Cardiac muscle cell (in vitro differentiated cells and primary cell): ENCODE measurements around the gene CRYGS. TPM values are rescaled to one million over a fixed set of nuclear protein-coding genes. Genes with fewer than 3 reads are reported as not detected.

Experiments
- DNase-seq, 2 donors: peaks; one replicate each; pipeline versions ENCODE4 v3.0.0 to v3.0.0-alpha.2; 2010 to 2017; ENCODE audit warnings: low read depth in 1 of 2, low spot score in 1 of 2
- H3K27ac ChIP-seq: fragments of 200-600 bp; sonication (generic); 2 replicates; pipeline ENCODE4 v1.5.1; 2016
- H3K27me3 ChIP-seq: fragments of 200-600 bp; sonication (generic); 2 replicates; pipeline ENCODE4 v1.6.0; 2016; ENCODE audit warnings: control low read depth
- H3K36me3 ChIP-seq: fragments of 200-600 bp; sonication (generic); 2 replicates; pipeline ENCODE4 v1.5.1; 2016; ENCODE audit warnings: control low read depth
- H3K4me1 ChIP-seq: fragments of 200-600 bp; sonication (generic); 2 replicates; pipeline ENCODE4 v1.8.1; 2017; ENCODE audit warnings: low read depth, mild to moderate bottlenecking, mixed run types
- H3K4me3 ChIP-seq: fragments of 200-600 bp; sonication (generic); 2 replicates; pipeline ENCODE4 v1.5.1; 2016; ENCODE audit warnings: mild to moderate bottlenecking
- H3K9me3 ChIP-seq: fragments of 200-600 bp; sonication (generic); 2 replicates; pipeline ENCODE4 v1.5.1; 2017; ENCODE audit warnings: low read depth, mild to moderate bottlenecking, control low read depth
- polyA plus RNA-seq: library from polyadenylated mRNA; unstranded; fragments of >200 nt; fragmentation: Nextera tagmentation; extraction: Ambion mirVana; gene quantifications from 2 replicates; pipeline ENCODE4 v1.2.1, GENCODE V29; 2016
- total RNA-seq: library from RNA; depleted of rRNA; stranded (reverse); fragments of >200 nt; gene quantifications from 2 replicates; pipeline ENCODE4 v1.2.3, GENCODE V29; 2016
- TF ChIP-seq, protein P1 (sequence below): IDR thresholded peaks from 2 replicates; pipeline ENCODE4 v1.5.1; 2012; ENCODE audit warnings: low read depth, mild to moderate bottlenecking, low read length

CRYGS gene
- total and polyA plus RNA-seq, 2 experiments from 2014 or later: 0.12 to 0.69 TPM

DNA sequence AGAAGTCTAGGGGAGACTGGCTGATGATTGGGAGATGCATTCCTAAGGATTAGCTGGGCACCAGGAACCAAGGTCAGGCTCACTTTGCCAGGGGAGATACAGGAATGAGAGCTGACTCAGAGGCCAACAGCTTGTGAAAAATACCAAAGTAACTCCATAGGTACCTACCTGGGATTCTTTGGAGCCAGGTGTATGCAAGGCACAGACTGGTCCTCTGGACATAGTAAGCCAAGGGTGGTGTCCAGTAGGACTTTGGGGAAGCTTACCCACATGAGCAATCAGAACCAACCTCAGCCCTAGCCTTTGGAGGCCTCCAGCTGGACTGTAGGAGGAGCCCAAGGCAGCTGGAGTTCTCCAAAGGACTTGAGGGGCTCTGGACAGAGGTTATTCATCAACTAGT, 47.5 kb downstream of the CRYGS start:
- H3K4me1 ChIP-seq: peaks cover 7% of the 10 kb centered on the region
- no peaks in the 10 kb centered on the region for H3K27me3 ChIP-seq
- TF ChIP-seq, protein P1, sequence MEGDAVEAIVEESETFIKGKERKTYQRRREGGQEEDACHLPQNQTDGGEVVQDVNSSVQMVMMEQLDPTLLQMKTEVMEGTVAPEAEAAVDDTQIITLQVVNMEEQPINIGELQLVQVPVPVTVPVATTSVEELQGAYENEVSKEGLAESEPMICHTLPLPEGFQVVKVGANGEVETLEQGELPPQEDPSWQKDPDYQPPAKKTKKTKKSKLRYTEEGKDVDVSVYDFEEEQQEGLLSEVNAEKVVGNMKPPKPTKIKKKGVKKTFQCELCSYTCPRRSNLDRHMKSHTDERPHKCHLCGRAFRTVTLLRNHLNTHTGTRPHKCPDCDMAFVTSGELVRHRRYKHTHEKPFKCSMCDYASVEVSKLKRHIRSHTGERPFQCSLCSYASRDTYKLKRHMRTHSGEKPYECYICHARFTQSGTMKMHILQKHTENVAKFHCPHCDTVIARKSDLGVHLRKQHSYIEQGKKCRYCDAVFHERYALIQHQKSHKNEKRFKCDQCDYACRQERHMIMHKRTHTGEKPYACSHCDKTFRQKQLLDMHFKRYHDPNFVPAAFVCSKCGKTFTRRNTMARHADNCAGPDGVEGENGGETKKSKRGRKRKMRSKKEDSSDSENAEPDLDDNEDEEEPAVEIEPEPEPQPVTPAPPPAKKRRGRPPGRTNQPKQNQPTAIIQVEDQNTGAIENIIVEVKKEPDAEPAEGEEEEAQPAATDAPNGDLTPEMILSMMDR: no peak
- no peak overlapping the region for H3K4me3 ChIP-seq
- DNase-seq: peak in 1 of 2 donors; percentile 23
- no peaks in the 10 kb centered on the region for H3K9me3 ChIP-seq
- no peaks in the 10 kb centered on the region for H3K36me3 ChIP-seq
- no peak overlapping the region for H3K27ac ChIP-seq

DNA sequence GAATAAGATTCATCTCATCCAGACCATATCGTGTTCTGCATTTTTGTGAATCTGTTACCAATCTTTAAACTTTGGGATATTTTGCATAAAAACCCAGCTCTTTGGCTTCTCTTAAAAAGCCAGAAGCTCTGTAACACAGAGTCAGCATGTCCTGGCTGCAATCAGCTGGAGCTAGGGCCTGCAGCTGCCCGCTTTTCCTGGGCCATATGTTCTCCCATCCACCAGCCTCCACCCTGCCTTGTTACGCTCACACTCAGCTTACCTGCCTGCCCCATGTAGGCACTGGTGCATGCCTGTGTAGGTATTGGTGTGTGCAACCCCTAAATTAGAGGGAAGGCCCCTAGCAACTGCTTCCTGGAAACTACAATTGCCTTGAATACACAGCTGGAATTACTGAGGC, 48.2 kb downstream of the CRYGS start:
- no peaks in the 10 kb centered on the region for H3K36me3 ChIP-seq
- H3K27ac ChIP-seq: no peak overlapping the region
- TF ChIP-seq, protein P1: no peak
- no peak for DNase-seq
- H3K9me3 ChIP-seq: no peaks in the 10 kb centered on the region
- H3K4me3 ChIP-seq: no peak overlapping the region
- H3K27me3 ChIP-seq: no peaks in the 10 kb centered on the region
- peaks cover 7% of the 10 kb centered on the region for H3K4me1 ChIP-seq

DNA sequence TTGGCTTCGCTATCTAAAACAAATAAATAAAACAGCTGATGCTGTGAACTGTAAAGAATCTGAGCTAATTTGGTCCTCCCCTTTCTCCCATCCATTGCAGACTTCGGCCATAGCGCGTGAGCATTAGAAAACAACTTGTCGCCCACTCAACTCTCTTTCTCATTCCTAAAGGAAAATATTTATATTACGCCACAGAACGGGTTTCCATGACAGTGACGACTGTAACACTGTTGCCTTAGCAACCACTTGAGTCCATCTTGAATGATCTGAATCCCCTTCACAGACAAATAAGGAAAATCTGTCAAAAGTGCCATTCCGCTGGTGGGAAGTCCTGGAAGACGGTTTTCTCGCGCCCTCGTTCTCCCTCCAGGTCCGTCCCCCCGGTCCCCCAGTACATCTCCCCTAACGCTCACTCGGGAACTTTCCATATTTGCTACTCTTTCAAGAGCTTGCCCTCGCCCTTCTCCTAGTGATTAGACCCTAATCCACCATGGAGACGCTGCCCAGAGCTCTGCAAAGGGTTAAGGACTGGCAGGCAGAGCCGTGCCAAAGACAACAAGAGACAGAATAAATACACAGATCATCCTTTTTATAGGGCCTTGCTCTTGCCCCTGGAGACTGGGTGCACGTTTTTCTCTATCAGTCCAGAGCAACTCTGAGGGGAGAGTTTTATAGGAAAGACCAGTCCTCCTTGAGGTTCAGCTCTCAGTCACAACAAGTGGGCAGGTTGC, 50.5 kb downstream of the CRYGS start:
- H3K4me1 ChIP-seq: peaks cover 7% of the 10 kb centered on the region
- no peaks in the 10 kb centered on the region for H3K27me3 ChIP-seq
- no peak overlapping the region for H3K27ac ChIP-seq
- no peak for DNase-seq
- no peaks in the 10 kb centered on the region for H3K36me3 ChIP-seq
- no peak overlapping the region for H3K4me3 ChIP-seq
- TF ChIP-seq, protein P1: no peak
- H3K9me3 ChIP-seq: no peaks in the 10 kb centered on the region

DNA sequence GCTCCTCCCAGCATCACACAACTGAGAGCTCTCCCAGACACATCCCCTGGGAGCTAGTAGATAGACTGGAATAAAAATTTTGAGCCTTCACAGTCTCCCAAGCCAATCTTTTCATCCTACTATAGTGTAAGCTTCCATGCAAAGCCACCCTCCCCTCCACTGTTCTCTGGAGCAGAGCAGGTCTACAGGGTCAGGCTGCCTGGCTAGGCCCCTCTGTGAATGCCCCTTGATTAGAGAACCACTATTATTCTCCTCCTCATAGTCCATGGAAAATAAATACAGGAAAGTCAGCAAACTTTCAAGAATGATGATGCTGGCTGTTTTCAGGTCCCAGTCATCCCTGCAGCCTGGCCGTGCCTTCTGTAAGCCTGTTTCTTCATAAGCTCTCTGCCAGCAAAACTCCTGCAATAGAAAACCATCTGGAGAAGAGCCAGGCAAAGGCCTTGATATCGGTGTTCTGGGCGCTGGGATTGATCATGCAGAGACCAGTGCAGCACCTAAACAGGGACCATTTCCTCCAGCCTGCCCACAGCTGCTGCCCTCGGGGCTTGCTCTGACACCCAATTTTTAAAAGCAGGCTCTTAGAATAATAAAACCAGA, 51.7 kb downstream of the CRYGS start:
- Histone ChIP-seq H3K4me1 (peaks cover 10% of the 10 kb centered on the region), H3K27ac (no peak overlapping the region), H3K9me3 (no peaks in the 10 kb centered on the region), H3K36me3 (no peaks in the 10 kb centered on the region), H3K27me3 (no peaks in the 10 kb centered on the region), H3K4me3 (no peak overlapping the region)
- TF ChIP-seq, protein P1: no peak
- DNase-seq: no peak

DNA sequence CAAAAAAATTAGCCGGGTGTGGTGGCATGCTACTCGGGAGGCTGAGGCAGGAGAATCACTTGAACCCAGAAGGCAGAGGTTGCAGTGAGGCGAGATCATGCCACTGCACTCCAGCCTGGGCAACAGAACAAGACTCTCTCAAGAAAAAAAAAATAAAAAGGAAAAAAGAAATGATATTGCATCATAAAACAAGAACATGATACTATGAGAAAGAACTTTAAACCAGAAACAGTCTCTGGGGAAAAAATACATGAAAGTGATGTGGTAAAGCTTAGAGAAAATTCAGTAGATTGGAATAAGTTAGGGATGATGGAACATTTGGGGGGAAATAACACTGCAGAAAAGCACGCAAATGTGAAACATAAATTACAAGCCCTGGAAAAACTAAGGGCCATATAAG, 54.7 kb downstream of the CRYGS start:
- H3K36me3 ChIP-seq: no peaks in the 10 kb centered on the region
- H3K4me1 ChIP-seq: peaks cover 4% of the 10 kb centered on the region
- H3K9me3 ChIP-seq: no peaks in the 10 kb centered on the region
- H3K27me3 ChIP-seq: no peaks in the 10 kb centered on the region
- TF ChIP-seq, protein P1: no peak
- no peak overlapping the region for H3K27ac ChIP-seq
- DNase-seq: no peak
- no peak overlapping the region for H3K4me3 ChIP-seq

Other genes with a start within 250 kb of the CRYGS start
- 0.15 and 0.92 TPM in 2 replicates for gene DGKG, start 182.1 kb downstream of the CRYGS start, total RNA-seq
- 0.85 TPM in 1 of 2 replicates, not detected in the other for gene DGKG, start 182.1 kb downstream of the CRYGS start, polyA plus RNA-seq
- gene TBCCD1, start 23.0 kb upstream of the CRYGS start, total RNA-seq: 10.9 and 13.4 TPM in 2 replicates
- gene TBCCD1, start 23.0 kb upstream of the CRYGS start, polyA plus RNA-seq: 16.4 and 22.2 TPM in 2 replicates
- 47.4 and 114 TPM in 2 replicates for gene DNAJB11, start 26.3 kb upstream of the CRYGS start, total RNA-seq
- gene DNAJB11, start 26.3 kb upstream of the CRYGS start, polyA plus RNA-seq: 56.6 and 144 TPM in 2 replicates
- not detected in 2 replicates for gene AHSG, start 68.7 kb upstream of the CRYGS start, total RNA-seq
- gene AHSG, start 68.7 kb upstream of the CRYGS start, polyA plus RNA-seq: 0.59 TPM in 1 of 2 replicates, not detected in the other
- not detected in 2 replicates for gene FETUB, start 96.0 kb upstream of the CRYGS start, total RNA-seq
- gene FETUB, start 96.0 kb upstream of the CRYGS start, polyA plus RNA-seq: not detected in 2 replicates
- gene HRG, start 121.6 kb upstream of the CRYGS start, total RNA-seq: not detected in 2 replicates
- gene HRG, start 121.6 kb upstream of the CRYGS start, polyA plus RNA-seq: not detected in 2 replicates
- gene KNG1, start 173.0 kb upstream of the CRYGS start, total RNA-seq: not detected in 2 replicates
- gene KNG1, start 173.0 kb upstream of the CRYGS start, polyA plus RNA-seq: not detected in 2 replicates
- gene EIF4A2, start 239.2 kb upstream of the CRYGS start, total RNA-seq: 621 and 911 TPM in 2 replicates
- gene EIF4A2, start 239.2 kb upstream of the CRYGS start, polyA plus RNA-seq: 359 and 471 TPM in 2 replicates